Pancreas (tissue), 10 donors: ENCODE measurements around the gene RAB38. TPM values are rescaled to one million over a fixed set of nuclear protein-coding genes. Genes with fewer than 3 reads are reported as not detected.

ENCODE experiments used
- ATAC-seq, 4 donors: fragments of 200-7000 bp; cut with Tn5 transposase; one replicate each; pipeline versions ENCODE4 v1.8.0 to v1.9.1; 2020; ENCODE audit warnings: mild to moderate bottlenecking in 4 of 4, moderate library complexity in 4 of 4
- DNase-seq, 6 donors: peaks; one replicate each; pipeline ENCODE4 v3.0.0-alpha.2; 2020
- FAIRE-seq: peaks from 2 replicates; lab custom pipeline; 2012; peaks lifted over from hg19 to GRCh38; lab: Jason Lieb, UNC
- H3K27ac ChIP-seq, 4 donors: fragments of 200-600 bp; sonication (generic); 1 replicate in 3 of 4; 2 replicates in 1 of 4; pipeline versions ENCODE4 v1.5.0 to v1.8.0; 2020
- H3K27me3 ChIP-seq, 4 donors: fragments of 200-600 bp; one replicate each; pipeline ENCODE4 v1.8.0; 2021
- H3K36me3 ChIP-seq, 3 donors: fragments of 200-600 bp; sonication (generic) in 1 of 3; one replicate each; pipeline versions ENCODE4 v1.5.0 to v1.8.0; 2020 to 2021
- H3K4me1 ChIP-seq, 3 donors: fragments of 200-600 bp; one replicate each; pipeline ENCODE4 v1.8.0; 2021
- H3K4me3 ChIP-seq, 4 donors: fragments of 200-600 bp; sonication (generic) in 2 of 4; one replicate each; pipeline versions ENCODE4 v1.5.0 to v1.8.0; 2020 to 2021
- H3K9me3 ChIP-seq, 4 donors: fragments of 200-600 bp; one replicate each; pipeline ENCODE4 v1.8.0; 2021
- WGBS, 2 donors: extraction: QIAGEN DNeasy Blood & Tissue Kit; methylation state at CpG; one replicate each; pipeline ENCODE4 v1.1.7; 2013; 5-methylcytosine and 5-hydroxymethylcytosine counted together
- intact Hi-C, 3 donors: fragments of 100-400 bp; cut with DNase I; formaldehyde crosslinking; loops; one replicate each; pipeline versions ENCODE4 v1.11.1 to v1.14.2; 2022
- polyA plus RNA-seq, 2 donors: library from polyadenylated mRNA; stranded (reverse); fragments of 200-250 nt; gene quantifications; one replicate each; pipeline ENCODE4 v1.2.3, GENCODE V29; 2013
- total RNA-seq, 6 donors: library from RNA; stranded (reverse); fragmentation: NEBNext Ultra II Directional in 4 of 6; extraction: Animal tissue kit (Norgen Biotek cat#: 25700) in 4 of 6; gene quantifications; one replicate each; pipeline versions ENCODE4 v1.2.1 to v1.2.4, GENCODE V29; 2021 to 2023
- TF ChIP-seq, protein P1 (sequence below), 4 donors: fragments of 200-600 bp; sonication (generic) in 3 of 4; IDR thresholded peaks; one replicate each; pipeline versions ENCODE4 v1.5.0 to v1.8.0; 2021; ENCODE audit warnings: antibody characterized with exemption in 4 of 4
- donor health status: healthy with polysubstance abuse.
- donor health status: DM: no; HTN: no; CAD: no; lungs with moderate emphysema.
- donor health status: DM: no; HTN: no; CAD: no.
- donor health status: control.
- donor health status: control.
- donor health status: Bipolar disorder and iron deficiency.
- donor health status: DM: yes; HTN: yes; CAD: no.
- donor health status: DM: no; HTN: no; CAD: no.
- donor health status: DM: no; HTN: no; CAD: no.
- donor health status: DM: yes; HTN: yes; CAD: no.

RAB38 gene
- total and polyA plus RNA-seq, 8 donors: 0.65 to 1.9 (median 1.2) TPM

DNA sequence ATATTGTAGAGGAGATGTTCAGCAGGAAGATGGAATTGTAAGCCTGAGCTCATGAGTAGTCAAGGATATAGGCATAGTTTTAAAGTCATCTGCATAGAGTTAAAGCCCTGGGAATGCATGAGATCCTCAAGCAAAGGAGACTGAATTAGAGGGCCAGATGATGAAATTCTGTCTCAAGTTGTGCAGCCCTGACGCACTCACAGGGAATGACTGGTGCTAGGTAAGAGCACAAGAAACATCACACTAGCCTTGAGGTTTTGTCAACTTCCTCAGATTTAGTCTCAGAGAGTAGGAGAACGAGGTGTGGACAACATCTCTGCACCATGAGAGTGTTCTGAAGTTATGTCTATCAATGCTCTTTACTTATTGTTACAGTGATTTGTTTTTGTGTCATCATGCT is 5.8 kb downstream of the RAB38 start:
- DNase-seq: no peak
- TF ChIP-seq, protein P1, sequence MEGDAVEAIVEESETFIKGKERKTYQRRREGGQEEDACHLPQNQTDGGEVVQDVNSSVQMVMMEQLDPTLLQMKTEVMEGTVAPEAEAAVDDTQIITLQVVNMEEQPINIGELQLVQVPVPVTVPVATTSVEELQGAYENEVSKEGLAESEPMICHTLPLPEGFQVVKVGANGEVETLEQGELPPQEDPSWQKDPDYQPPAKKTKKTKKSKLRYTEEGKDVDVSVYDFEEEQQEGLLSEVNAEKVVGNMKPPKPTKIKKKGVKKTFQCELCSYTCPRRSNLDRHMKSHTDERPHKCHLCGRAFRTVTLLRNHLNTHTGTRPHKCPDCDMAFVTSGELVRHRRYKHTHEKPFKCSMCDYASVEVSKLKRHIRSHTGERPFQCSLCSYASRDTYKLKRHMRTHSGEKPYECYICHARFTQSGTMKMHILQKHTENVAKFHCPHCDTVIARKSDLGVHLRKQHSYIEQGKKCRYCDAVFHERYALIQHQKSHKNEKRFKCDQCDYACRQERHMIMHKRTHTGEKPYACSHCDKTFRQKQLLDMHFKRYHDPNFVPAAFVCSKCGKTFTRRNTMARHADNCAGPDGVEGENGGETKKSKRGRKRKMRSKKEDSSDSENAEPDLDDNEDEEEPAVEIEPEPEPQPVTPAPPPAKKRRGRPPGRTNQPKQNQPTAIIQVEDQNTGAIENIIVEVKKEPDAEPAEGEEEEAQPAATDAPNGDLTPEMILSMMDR (IDR thresholded peaks at IDR 0.05): no peak
- H3K36me3 ChIP-seq: no peaks in the 10 kb centered on the region
- 88 to 92% methylated on average over 2 of the region's 2 CpGs for WGBS, 2 donors
- H3K9me3 ChIP-seq: no peaks in the 10 kb centered on the region
- ATAC-seq: no peak
- no peaks in the 10 kb centered on the region for H3K27me3 ChIP-seq
- H3K4me1 ChIP-seq: no peaks in the 10 kb centered on the region
- H3K27ac ChIP-seq: no peak overlapping the region
- H3K4me3 ChIP-seq: no peak overlapping the region
- no peak for FAIRE-seq
- intact Hi-C loops: no loop called here

DNA sequence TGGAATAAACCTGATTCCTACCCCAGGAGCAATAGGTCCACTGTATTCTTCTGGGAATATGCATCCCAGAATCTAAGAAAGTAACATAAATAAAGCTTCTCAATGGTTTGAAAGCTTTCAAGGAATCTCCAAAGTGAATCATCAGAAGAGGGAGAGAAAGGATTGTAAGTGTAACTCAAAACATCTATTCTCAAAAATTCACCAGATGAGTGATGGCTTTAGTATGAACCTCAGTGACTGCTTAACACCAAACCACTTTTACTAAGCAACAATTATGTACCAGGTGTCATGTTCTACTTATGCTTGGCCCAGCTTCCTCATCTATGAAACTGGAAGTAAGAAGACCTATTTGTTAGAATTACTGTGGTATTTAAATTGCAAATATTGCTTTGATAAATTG is 7.4 kb downstream of the RAB38 start:
- no peak for ATAC-seq
- Histone ChIP-seq H3K4me3 (no peak overlapping the region), H3K4me1 (no peaks in the 10 kb centered on the region), H3K36me3 (no peaks in the 10 kb centered on the region), H3K27me3 (no peaks in the 10 kb centered on the region), H3K27ac (no peak overlapping the region), H3K9me3 (no peaks in the 10 kb centered on the region)
- TF ChIP-seq, protein P1 (IDR thresholded peaks at IDR 0.05): no peak
- FAIRE-seq: no peak
- intact Hi-C loops: no loop called here
- DNase-seq: no peak

DNA sequence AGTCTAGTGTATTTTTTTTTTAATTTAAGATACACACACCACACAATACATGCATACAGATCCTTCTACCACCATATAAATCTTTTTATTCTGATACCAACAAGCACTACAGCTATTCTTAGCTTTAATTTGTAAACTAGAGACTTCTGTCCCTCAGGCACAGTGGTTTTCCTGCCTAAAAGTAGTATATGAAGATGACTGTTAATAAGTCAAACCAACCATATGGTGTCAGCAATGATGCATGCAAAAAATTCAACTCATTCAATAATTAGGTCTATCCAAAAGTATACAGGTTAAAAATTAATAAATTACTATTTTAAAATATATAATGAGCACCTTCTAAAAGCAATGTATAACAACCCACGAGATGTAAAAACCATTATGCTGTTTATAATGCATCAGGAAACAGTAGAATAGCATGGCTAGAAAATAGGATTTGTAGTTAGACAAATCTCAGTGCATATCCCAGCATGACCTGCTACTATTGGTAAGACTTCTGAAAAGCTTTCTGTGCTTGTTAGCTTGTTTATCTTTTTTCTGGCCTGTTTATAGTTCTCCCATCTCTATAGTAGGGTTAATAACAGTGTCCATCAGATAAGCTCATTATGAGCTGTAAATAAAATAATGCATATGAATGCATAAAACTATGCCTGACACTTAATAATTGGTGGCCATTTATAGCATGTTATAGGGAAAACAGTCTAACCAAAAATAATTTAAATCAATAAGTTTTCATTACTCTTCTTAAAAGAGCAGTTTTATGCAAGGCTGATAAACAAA is 10.2 kb downstream of the RAB38 start:
- no peaks in the 10 kb centered on the region for H3K4me1 ChIP-seq
- DNase-seq (no peak), FAIRE-seq (no peak), ATAC-seq (no peak)
- intact Hi-C loops: no loop called here
- no peaks in the 10 kb centered on the region for H3K27me3 ChIP-seq
- H3K36me3 ChIP-seq: no peaks in the 10 kb centered on the region
- no peaks in the 10 kb centered on the region for H3K9me3 ChIP-seq
- no peak overlapping the region for H3K4me3 ChIP-seq
- 59 to 69% methylated on average over 1 of the region's 1 CpG for WGBS, 2 donors
- TF ChIP-seq, protein P1 (IDR thresholded peaks at IDR 0.05): no peak
- H3K27ac ChIP-seq: no peak overlapping the region

DNA sequence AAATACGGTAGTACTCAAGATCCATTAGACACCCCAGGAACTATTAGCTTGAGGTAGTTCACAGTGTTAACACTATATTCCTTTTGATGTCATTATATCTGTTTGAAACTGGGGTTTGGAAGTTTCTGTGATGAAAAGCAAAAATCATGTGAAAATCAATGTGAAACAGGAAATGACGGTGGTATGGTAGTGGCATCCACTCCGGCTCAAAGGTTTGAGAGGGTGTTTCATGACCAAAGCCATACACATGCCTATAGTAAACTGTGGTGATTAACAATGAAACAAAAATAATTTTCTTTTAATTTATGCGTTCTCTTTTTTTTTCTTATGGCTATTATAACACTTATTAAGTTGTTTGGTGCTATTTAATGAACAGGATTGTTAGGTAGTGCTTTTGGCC is 10.9 kb downstream of the RAB38 start:
- Histone ChIP-seq H3K36me3 (no peaks in the 10 kb centered on the region), H3K27ac (no peak overlapping the region), H3K4me3 (no peak overlapping the region), H3K27me3 (no peaks in the 10 kb centered on the region), H3K4me1 (no peaks in the 10 kb centered on the region), H3K9me3 (no peaks in the 10 kb centered on the region)
- 82 to 97% methylated on average over 4 of the region's 4 CpGs for WGBS, 2 donors
- intact Hi-C loops: no loop called here
- ATAC-seq (no peak), FAIRE-seq (no peak), DNase-seq (no peak)
- TF ChIP-seq, protein P1 (IDR thresholded peaks at IDR 0.05): no peak

DNA sequence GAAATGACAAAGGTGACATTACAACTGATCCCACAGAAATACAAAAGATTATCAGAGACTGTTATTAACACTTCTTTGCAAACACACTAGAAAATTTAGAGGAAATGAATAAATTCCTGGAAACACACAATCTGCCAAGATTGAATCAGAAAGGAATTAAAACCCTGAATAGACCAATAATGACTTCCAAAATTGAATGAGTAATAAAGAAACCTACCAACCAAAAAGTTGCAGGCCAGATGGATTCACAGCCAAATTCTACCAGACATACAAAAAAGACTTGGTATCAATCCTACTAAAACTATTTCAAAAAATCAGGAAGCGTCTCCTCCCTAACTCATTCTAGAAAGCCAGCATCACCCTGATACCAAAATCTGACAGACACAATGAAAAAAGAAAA is 17.2 kb downstream of the RAB38 start:
- no peak for DNase-seq
- TF ChIP-seq, protein P1 (IDR thresholded peaks at IDR 0.05): no peak
- no peak for FAIRE-seq
- H3K4me1 ChIP-seq: no peaks in the 10 kb centered on the region
- intact Hi-C loops: no loop called here
- H3K4me3 ChIP-seq: no peak overlapping the region
- no peaks in the 10 kb centered on the region for H3K9me3 ChIP-seq
- no peak for ATAC-seq
- H3K27ac ChIP-seq: no peak overlapping the region
- 99 to 100% methylated on average over 1 of the region's 1 CpG for WGBS, 2 donors
- H3K27me3 ChIP-seq: no peaks in the 10 kb centered on the region
- no peaks in the 10 kb centered on the region for H3K36me3 ChIP-seq
